ENCODE measurements around the gene VAMP7.
"Not testable (repeated sequence)": the region's sequence is repeated elsewhere in the genome, so short reads cannot be mapped to it uniquely, and the experiment has no call there.

VAMP7 gene

DNA sequence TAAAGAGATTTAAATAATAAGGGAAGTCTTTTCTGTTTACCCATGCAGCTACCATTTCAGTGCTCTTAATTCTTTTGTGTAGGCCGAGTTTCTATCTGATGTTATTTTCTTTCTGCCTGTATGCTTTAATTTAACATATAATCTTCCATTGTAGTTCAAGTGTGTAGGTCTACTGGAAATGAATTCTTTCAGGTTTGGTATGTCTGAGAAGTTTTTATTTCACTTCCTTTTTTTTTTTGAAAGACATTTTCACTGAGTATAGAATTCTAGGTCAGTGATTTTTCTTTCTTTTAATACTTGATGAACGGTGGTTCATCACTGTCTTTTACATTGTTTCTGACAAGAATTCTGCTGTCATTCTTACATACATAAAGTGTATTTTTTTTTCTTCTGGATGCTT, 42.1 kb downstream of the VAMP7 start:
- DNase-seq, result no peak

DNA sequence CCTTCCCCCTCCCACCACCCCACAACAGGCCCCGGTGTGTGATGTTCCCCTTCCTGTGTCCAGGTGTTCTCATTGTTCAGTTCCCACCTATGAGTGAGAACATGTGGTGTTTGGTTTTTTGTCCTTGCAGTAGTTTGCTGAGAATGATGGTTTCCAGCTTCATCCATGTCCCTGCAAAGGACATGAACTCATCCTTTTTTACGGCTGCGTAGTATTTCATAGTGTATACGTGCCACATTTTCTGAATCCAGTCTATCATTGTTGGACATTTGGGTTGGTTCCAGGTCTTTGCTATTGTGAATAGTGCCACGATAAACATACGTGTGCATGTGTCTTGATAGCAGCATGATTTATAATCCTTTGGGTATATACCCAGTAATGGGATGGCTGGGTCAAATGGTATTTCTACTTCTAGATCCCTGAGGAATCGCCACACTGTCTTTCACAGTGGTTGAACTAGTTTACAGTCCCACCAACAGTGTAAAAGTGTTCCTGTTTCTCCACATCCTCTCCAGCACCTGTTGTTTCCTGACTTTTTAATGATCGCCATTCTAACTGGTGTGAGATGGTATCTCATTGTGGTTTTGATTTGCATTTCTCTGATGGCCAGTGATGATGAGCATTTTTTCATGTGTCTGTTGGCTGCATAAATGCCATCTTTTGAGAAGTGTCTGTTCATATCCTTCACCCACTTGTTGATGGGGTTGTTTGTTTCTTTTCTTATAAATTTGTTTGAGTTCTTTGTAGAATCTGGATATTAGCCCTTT, 49.9 kb downstream of the VAMP7 start:
- not testable (repeated sequence) for DNase-seq

DNA sequence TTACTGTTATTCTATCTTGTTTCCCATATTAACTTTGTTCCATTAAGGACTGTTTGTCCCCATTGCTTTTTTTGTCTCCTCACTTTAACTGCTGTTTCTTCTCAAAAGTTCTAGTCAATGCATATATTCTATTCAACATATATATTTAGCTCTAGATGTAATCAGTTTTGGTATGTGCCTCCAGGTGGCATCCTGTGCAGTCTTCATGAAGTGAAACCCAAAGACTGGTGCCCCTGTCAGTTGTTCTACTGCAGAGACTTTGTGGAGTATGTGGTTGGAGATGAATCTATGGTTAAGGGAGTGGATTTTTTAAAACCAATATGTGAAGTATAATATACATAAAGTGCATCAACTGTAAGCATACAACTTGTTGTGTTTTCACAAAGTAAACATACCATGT, 57.0 kb downstream of the VAMP7 start:
- DNase-seq, result no peak

DNA sequence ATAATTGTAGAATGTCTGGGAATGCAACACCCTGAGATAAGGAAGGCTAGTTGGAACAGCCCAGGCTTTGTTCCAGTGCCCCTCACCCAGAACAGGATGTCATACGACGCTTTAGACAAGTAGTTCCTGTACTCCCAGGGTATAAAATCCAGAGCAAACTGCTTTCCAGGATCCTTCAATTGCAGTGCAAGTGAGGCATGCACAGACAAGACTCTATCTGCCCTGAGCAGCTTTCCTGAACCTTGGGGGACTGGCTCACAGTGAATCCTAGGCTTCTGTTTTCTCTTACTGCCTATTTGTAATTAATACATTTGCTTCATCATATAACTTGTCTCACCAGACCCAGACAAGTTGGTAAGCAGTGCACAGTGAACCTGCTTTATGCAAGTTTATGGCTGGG, 68.0 kb downstream of the VAMP7 start:
- DNase-seq, result no peak

DNA sequence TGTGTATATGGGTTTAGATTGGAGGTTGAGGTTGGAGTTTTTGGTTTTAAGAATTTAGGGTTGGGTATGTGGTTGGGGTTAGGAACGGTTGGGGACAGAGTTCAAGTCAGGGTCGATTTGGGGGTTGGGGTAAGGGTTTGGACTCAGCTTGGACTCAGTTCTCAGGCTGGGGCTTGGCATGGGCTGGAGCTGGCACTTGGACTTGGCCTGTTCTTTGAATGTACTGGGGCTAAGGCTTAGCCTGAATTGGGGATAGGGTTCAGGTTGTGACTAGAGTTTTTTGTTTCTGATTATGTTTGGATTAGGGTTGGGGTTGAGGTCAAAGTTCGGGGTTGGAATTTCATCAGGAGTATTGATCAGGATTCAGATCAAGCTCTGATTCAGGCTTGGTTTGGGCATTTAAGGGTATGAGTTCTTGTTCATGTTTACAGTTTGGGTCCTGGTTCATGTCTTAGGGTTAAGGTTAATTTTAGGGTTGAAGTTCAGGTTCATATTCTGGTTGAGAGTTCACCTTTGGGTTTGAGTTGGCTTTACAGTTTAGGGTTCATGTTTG, 70.2 kb downstream of the VAMP7 start:
- no peak for DNase-seq

DNA sequence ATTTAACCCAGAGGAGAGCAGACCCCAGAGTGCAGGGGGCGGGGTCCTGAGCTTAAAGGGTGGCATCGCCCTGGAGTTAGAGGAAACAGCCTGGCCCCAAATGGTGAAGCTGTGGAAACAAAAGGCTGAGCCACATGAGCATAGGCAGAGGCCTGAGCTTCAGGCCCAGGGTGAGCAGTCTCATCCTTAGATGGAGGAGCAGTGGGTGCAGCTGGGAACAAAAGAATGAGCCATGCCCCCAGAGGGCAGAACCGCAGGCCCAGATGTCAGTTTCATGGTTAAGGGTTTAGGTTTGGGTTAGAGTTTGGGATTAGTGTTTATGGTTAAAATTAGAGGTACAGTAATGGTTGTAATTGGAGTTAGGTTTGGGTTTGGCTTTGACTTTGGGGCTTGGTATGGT, 71.9 kb downstream of the VAMP7 start:
- DNase-seq, result no peak

DNA sequence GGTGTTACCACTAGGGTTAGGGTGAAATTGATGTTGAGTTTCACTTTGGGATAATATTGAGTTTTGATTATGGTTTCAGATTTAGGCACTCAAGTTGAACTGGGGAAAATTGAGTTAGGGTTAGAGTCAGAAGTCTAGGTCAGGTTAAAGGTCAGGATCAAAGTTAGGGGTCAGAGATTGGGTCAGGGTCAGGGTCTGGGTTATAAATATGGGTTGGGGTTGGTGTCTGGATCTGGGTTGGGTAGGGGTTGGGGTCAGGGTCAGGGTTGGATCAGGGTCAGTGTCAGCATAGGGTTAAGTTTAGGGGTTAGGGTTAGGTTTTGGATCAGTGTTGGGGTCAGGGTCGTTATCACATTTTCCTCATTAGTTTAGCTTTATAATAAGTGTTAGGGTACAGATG, 73.6 kb downstream of the VAMP7 start:
- no peak for DNase-seq

DNA sequence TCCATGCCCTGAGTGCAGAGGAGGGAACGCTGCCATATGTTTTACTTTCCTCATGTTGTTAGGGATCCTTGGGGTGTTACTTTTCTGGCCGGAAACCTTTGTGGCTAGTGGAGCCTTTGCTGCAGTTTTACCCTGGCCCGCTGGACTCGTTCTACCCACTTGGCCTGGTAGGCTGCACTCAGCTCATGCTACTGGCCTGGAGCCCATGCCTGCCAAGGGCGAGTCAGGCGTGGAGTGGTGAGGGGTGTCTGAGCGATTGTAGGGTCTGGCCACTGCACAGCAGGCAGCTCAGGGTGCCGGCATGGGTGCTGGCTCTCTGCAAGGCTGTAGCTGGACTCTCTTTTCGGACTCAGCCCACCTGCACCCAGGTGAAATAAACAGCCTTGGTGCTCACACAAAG, 75.0 kb downstream of the VAMP7 start:
- no peak for DNase-seq

DNA sequence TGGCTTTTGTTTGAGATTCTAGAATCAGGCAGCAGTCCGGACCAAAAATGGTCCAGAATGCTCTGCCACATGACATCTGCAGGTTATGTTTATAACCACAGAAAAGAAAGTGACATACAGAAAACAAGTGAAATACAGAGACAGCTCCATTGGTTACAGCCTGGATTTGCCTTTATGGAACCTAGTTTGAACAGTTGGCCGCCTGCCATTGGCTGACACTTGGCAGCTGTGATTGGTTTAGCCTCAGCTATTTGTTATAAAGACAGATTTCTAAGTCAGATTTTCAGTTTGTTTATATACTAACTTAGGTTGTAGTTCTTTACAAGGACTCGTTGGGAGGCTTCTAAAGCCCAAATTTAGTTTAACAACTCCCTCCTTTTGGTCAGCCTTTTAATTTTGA, 75.5 kb downstream of the VAMP7 start:
- DNase-seq, result no peak

DNA sequence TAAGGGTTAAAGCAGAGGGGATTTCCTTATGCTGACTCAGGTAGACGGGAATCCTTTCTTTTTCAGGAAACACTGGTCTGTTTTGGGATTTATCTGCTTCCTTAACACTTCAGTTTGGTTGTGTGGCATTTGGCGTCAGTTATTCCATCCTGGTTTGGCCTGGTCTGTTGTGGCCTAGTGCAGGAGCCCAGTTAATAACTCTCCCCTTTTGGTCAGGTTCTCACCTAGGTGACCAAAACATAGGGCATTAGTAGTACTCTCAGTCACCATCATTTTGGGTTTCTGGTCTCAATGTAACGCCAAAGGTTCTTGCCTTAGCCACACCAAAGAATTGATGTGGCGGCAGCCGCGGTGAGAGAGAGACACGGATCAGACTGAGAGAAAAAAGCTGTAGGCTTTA, 76.7 kb downstream of the VAMP7 start:
- no peak for DNase-seq

DNA sequence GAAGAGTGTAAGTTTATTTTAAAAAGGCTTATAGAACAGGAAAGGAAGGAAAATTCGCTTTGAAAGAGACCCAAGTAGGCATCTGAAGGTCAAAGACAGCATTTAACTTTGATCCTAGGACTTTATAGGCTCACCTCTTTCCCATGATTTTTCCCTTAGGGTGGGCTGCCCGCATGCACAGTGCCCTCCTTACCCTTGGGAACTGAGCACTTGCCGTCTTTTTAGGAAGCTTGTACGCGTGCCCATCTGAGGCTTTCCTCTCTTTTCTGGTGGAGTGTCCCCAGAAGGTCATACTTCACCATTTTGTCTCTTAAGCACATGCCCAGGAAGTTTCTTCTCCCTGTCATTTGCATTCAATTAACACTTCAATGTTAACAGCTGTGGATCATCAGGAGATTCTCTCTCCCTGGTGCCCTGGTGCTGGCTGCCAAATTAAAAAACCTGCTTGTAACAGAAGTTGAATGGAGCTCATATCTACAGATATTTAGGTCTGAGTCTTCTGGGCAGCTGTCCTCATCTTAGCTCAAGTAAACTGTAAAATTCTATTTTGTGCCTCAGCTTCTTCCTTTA, 78.0 kb downstream of the VAMP7 start:
- no peak for DNase-seq

DNA sequence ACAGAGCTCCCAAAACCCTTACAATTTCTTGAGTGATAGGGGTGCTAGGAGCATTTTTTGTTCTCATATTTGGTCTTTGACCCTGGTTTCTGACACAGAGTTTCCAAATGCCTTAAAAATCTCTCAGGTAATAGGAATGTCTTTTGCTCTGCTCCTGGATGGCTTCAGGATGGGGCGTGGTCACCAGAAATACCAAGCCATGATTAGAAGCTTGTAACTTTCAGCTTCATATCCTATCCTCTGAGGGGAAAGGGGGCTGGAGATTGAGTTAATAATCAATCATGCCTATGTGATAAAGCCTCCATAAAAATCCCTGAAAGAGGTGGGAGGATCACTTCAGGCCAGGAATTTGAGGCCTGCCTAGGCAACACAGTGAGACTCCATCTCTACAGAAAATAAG, 81.8 kb downstream of the VAMP7 start:
- no peak for DNase-seq

DNA sequence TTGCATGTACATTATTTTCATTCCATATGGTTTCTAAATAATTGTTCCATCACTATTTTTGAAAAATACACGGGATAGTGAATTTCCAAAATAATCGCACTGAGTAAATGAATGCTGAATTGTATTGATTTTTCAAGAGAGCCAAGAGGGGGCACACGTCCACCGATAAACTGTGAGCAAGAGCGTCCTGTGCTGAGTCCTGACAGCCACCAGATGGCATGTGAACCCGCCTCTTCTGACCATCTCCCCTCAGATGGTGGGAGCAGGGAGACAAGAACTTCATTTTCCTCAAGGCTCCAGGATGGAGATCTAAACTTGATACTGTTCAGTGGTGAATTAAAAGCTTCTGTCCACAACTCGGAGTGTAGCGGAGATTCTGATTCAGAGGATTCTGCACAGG, 85.7 kb downstream of the VAMP7 start:
- DNase-seq, result no peak

DNA sequence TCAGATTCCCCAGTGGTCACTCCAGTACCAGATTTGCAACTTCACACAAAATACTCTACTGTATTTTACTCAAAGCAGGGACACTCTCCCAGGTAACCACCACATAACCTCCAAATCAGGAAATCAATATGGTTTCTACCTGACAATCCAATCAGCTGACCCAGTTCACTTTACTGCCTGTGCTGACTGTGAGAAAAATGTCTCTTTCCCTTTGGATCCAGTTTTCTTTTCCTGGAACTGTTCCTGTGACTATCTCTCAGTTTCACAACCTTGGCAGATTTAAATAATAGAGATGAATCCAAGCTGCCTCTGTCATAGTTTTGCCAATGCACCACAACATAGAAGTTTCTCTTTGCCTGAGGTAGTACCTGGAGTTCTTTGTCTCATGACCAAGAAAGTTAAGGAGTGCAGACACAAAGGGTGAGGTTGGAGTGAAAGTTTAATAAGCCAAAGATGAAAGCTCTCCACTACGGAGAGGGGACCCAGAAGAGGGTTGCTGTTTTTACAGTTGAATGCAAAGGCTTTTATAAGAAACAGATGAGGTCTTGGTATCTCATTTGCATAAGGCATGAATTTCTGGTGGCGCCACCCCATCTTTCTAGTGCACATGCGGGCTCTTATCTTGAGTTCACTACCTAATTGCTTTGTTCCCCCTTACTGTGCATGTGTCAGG, 86.6 kb downstream of the VAMP7 start:
- DNase-seq, result no peak

DNA sequence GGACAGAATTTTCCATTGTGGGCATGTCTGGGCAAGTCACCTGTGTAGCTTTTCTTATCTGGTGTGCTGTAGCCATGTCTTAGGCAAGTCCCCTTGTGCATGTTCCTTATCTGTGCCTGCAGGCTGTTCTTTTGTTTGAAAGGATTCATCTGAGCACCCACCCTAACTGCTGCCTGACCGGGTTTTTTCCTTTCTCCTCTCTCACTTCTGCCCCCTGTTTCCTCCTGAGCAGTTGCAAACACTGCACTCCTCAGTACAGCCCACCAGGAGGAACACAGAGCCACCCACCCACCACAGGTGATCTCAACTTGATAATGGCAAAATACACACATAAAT, 87.1 kb downstream of the VAMP7 start:
- DNase-seq, result no peak

DNA sequence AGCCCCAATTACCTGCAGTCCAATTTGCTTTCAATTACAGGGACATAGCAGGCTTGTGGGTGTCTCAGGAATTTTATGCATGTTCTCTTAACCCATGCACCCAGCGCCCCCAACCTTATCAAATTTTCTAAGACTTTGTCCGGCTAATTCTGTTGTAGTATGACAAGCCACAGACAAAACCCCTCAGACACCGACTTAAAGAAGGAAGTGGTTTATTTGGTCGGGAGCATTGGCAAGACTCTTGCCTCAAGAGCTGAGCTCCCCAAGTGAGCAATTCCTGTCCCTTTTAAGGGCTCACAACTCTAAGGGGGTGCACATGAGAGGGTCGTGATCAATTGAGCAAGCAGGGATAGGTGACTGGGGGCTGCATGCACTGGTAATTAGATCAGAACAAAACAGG, 87.6 kb downstream of the VAMP7 start:
- DNase-seq, result no peak

DNA sequence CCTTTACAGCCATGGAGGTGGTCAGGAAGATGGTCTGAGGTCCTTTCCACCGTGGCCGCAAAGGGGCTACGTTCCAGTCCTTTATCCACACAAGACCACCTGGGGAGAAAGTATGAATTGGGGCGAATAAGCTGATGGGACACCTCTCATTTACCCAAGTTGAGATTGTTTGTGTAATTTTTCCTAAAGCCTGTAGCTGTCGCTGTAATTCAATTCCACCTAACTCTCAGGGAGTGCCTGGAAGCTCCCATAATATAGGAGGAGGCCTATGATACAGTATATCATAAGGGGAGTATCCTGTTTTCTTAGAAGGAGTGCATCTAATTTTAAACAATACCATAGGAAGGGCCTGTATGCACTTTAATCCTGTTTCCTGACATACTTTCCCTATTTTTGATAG, 90.5 kb downstream of the VAMP7 start:
- not testable (repeated sequence) for DNase-seq

DNA sequence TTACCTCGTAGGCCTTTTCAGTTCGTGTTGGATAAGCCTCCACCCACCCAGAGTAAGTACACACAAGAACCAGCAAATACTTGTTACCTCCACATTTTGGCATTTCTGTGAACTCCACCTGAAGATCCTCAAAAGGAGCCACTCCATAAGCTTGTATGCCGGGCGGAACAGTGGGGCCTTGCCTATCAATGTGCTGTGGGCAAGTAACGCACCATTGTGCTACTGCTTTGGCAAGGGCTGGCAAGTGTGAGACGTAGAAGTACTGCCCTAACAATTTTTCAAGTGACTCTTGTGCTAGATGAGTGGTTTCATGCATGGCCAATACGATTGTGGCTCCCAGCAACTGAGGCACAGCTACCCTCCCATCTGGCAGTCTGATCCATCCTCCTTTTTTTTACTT, 91.1 kb downstream of the VAMP7 start:
- not testable (repeated sequence) for DNase-seq

DNA sequence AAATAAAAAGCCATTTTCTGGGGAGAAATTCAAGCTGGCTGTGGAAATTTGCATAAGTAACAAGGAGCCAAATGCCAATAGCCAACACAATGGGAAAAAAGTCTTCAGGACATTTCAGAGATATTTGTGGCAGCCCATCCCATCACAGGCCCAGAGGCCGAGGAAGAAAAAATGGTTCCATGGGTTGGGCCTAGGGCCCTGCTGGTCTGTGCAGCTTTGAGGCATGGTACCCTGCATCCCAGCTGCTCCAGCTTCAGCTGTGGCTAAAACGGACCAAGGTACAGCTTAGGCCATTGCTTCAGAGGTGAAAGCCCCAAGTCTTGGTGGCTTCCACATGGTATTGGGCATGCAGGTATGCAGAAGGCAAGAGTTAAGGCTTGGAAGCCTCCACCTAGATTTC, 102.2 kb downstream of the VAMP7 start:
- DNase-seq, result no peak

DNA sequence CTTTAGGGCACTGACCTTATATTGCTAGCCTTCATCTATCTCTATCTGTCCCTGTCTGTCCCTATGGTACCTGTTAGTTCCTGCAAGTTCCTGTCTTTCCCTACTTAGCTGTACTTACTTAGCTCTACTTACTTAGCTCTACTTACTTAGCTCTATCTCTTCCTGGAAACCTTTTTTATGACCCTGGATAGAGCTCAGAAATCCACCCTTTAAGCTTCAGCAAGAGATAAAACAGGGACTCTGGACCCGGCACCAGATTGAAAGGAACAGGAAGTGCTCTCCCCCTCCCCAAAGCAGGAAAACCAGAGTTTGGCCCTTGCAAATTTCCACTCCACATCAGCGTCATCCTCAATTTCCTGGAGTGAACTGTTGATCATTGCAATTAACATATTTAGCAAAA, 104.1 kb downstream of the VAMP7 start:
- no peak for DNase-seq

DNA sequence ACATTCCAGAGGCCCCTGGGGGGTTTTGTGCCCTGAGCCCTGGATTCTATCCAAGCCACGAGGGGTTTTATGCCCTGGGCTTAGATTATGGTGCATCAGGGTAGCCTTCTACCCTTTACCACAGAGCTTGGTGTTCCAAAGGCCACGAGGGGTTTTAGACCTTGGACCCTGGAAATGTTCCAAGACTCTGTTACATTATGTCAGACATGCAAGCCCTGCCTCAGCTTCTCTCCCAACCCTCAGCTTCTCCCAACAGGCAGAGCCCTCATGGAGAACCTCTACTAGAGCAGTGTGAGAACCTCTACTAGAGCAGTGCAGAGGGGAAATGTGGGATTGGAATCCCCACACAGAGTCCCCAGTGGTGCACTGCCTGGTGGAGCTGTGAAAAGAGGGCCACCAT, 105.8 kb downstream of the VAMP7 start:
- not testable (repeated sequence) for DNase-seq

DNA sequence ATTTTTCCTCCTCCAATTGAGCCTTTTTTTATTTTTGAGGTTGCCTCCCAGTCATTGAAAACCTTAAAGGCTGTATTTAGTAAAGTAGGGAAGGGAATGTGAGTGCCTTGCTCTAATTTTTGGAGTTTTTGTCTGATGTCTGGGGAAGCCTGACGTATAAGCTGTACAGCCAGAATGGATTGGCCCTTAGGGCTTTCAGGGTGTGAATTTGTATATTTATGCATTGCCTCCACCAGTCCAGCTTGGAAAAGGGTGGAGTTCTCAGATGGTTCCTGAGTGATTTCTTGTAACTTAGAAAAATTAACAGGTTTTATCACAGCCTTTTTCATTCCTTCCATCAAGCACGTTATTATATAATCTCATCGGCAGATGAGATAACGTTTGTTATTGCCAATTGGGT, 107.7 kb downstream of the VAMP7 start:
- no peak for DNase-seq
